Pancreas (tissue), 10 donors: ENCODE results near the gene SUPT3H. TPM values are rescaled to one million over a fixed set of nuclear protein-coding genes. Genes with fewer than 3 reads are reported as not detected.

Source experiments
- ATAC-seq, 4 donors: fragments of 200-7000 bp; cut with Tn5 transposase; one replicate each; pipeline versions ENCODE4 v1.8.0 to v1.9.1; 2020; ENCODE audit warnings: mild to moderate bottlenecking in 4 of 4, moderate library complexity in 4 of 4
- DNase-seq, 6 donors: peaks; one replicate each; pipeline ENCODE4 v3.0.0-alpha.2; 2020
- FAIRE-seq: peaks from 2 replicates; lab custom pipeline; 2012; peaks lifted over from hg19 to GRCh38; lab: Jason Lieb, UNC
- H3K27ac ChIP-seq, 4 donors: fragments of 200-600 bp; sonication (generic); 1 replicate in 3 of 4; 2 replicates in 1 of 4; pipeline versions ENCODE4 v1.5.0 to v1.8.0; 2020
- H3K27me3 ChIP-seq, 4 donors: fragments of 200-600 bp; one replicate each; pipeline ENCODE4 v1.8.0; 2021
- H3K36me3 ChIP-seq, 3 donors: fragments of 200-600 bp; sonication (generic) in 1 of 3; one replicate each; pipeline versions ENCODE4 v1.5.0 to v1.8.0; 2020 to 2021
- H3K4me1 ChIP-seq, 3 donors: fragments of 200-600 bp; one replicate each; pipeline ENCODE4 v1.8.0; 2021
- H3K4me3 ChIP-seq, 4 donors: fragments of 200-600 bp; sonication (generic) in 2 of 4; one replicate each; pipeline versions ENCODE4 v1.5.0 to v1.8.0; 2020 to 2021
- H3K9me3 ChIP-seq, 4 donors: fragments of 200-600 bp; one replicate each; pipeline ENCODE4 v1.8.0; 2021
- CTCF ChIP-seq, 4 donors: fragments of 200-600 bp; sonication (generic) in 3 of 4; IDR thresholded peaks; one replicate each; pipeline versions ENCODE4 v1.5.0 to v1.8.0; 2021; ENCODE audit warnings: antibody characterized with exemption in 4 of 4
- WGBS, 2 donors: extraction: QIAGEN DNeasy Blood & Tissue Kit; methylation state at CpG; one replicate each; pipeline ENCODE4 v1.1.7; 2013; 5-methylcytosine and 5-hydroxymethylcytosine counted together
- intact Hi-C, 3 donors: fragments of 100-400 bp; cut with DNase I; formaldehyde crosslinking; loops; one replicate each; pipeline versions ENCODE4 v1.11.1 to v1.14.2; 2022
- polyA plus RNA-seq, 2 donors: library from polyadenylated mRNA; stranded (reverse); fragments of 200-250 nt; gene quantifications; one replicate each; pipeline ENCODE4 v1.2.3, GENCODE V29; 2013
- total RNA-seq, 6 donors: library from RNA; stranded (reverse); fragmentation: NEBNext Ultra II Directional in 4 of 6; extraction: Animal tissue kit (Norgen Biotek cat#: 25700) in 4 of 6; gene quantifications; one replicate each; pipeline versions ENCODE4 v1.2.1 to v1.2.4, GENCODE V29; 2021 to 2023
- donor health status: healthy with polysubstance abuse.
- donor health status: DM: no; HTN: no; CAD: no; lungs with moderate emphysema.
- donor health status: DM: no; HTN: no; CAD: no.
- donor health status: control.
- donor health status: control.
- donor health status: Bipolar disorder and iron deficiency.
- donor health status: DM: yes; HTN: yes; CAD: no.
- donor health status: DM: no; HTN: no; CAD: no.
- donor health status: DM: no; HTN: no; CAD: no.
- donor health status: DM: yes; HTN: yes; CAD: no.

SUPT3H gene
- total and polyA plus RNA-seq, 8 donors = 3.6 to 8.0 (median 5.3) TPM

GRCh38 chr6:45115696-45116095 is 262.0 kb downstream of the SUPT3H start:
- intact Hi-C loops = no loop called here
- DNase-seq (no peak), FAIRE-seq (no peak), ATAC-seq (peak; percentile 28 to 58 (median 39))
- H3K27me3 ChIP-seq = no peaks in the 10 kb centered on the region
- H3K27ac ChIP-seq = no peak overlapping the region
- TF ChIP-seq CTCF (IDR thresholded peaks at IDR 0.05) = no peak
- 53 to 56% methylated on average over 3 of the region's 3 CpGs for WGBS, 2 donors
- H3K36me3 ChIP-seq = no peaks in the 10 kb centered on the region
- no peaks in the 10 kb centered on the region for H3K9me3 ChIP-seq
- H3K4me1 ChIP-seq = peaks cover 0 to 6% (median 0%) of the 10 kb centered on the region in 3 donors
- H3K4me3 ChIP-seq = no peak overlapping the region

- H3K36me3 ChIP-seq = no peaks in the 10 kb centered on the region
- ATAC-seq = no peak
- intact Hi-C loops = no loop called here
- H3K27ac ChIP-seq = no peak overlapping the region
- TF ChIP-seq CTCF (IDR thresholded peaks at IDR 0.05) = no peak
- no peaks in the 10 kb centered on the region for H3K9me3 ChIP-seq
- DNase-seq = no peak
- peaks cover 0 to 6% (median 0%) of the 10 kb centered on the region in 3 donors for H3K4me1 ChIP-seq
- FAIRE-seq = no peak
- H3K27me3 ChIP-seq = no peaks in the 10 kb centered on the region
- H3K4me3 ChIP-seq = no peak overlapping the region
Measured at GRCh38 chr6:45112711-45113110, 265.0 kb downstream of the SUPT3H start.

GRCh38 chr6:45109551-45109950 is 268.2 kb downstream of the SUPT3H start:
- no peak for FAIRE-seq
- Histone ChIP-seq H3K36me3 (no peaks in the 10 kb centered on the region), H3K4me1 (peaks cover 0 to 6% (median 0%) of the 10 kb centered on the region in 3 donors), H3K4me3 (no peak overlapping the region), H3K27me3 (no peaks in the 10 kb centered on the region), H3K9me3 (no peaks in the 10 kb centered on the region), H3K27ac (no peak overlapping the region)
- no peak for TF ChIP-seq CTCF (IDR thresholded peaks at IDR 0.05)
- ATAC-seq = no peak
- WGBS, 2 donors = 47 to 51% methylated on average over 1 of the region's 1 CpG
- no peak for DNase-seq
- intact Hi-C loops = no loop called here

- WGBS, 2 donors = 97 to 98% methylated on average over 2 of the region's 2 CpGs
- ATAC-seq (no peak), DNase-seq (no peak), FAIRE-seq (peak; percentile 41)
- intact Hi-C loops = no loop called here
- Histone ChIP-seq H3K36me3 (no peaks in the 10 kb centered on the region), H3K4me1 (no peaks in the 10 kb centered on the region), H3K4me3 (no peak overlapping the region), H3K27ac (no peak overlapping the region), H3K27me3 (no peaks in the 10 kb centered on the region), H3K9me3 (no peaks in the 10 kb centered on the region)
- TF ChIP-seq CTCF (IDR thresholded peaks at IDR 0.05) = no peak
Measured at GRCh38 chr6:45105170-45105820, 272.4 kb downstream of the SUPT3H start.

GRCh38 chr6:45104429-45104828 is 273.3 kb downstream of the SUPT3H start:
- FAIRE-seq = no peak
- no peak for ATAC-seq
- no peak for TF ChIP-seq CTCF (IDR thresholded peaks at IDR 0.05)
- no peaks in the 10 kb centered on the region for H3K9me3 ChIP-seq
- H3K27me3 ChIP-seq = no peaks in the 10 kb centered on the region
- WGBS, 2 donors = 91 to 95% methylated on average over 1 of the region's 1 CpG
- no peak for DNase-seq
- no peaks in the 10 kb centered on the region for H3K36me3 ChIP-seq
- intact Hi-C loops = no loop called here
- no peaks in the 10 kb centered on the region for H3K4me1 ChIP-seq
- no peak overlapping the region for H3K27ac ChIP-seq
- H3K4me3 ChIP-seq = no peak overlapping the region
